Panc1 (cell line): ENCODE data around the gene ENTHD1. TPM values are rescaled to one million over a fixed set of nuclear protein-coding genes. Genes with fewer than 3 reads are reported as not detected.

Experiments used
- ATAC-seq: fragments of 200-7000 bp; cut with Tn5 transposase; 2 replicates; pipeline ENCODE4 v1.9.1; 2020; ENCODE audit warnings: mild to moderate bottlenecking, moderate library complexity
- BruUV-seq: library from RNA; stranded (reverse); fragments of 400-500 nt; replicated peaks from 2 replicates; lab custom pipeline; 2021; lab: Mats Ljungman, UMichigan
- CTCF ChIA-PET: fragments of 300-600 bp; sonication (Branson Sonifier 250); formaldehyde crosslinking; loops from one replicate; lab custom pipeline; 2022; ENCODE audit warnings: antibody characterized with exemption; lab: Charles Lee
- POLR2A ChIA-PET: fragments of 300-600 bp; sonication (Branson Sonifier 250); formaldehyde crosslinking; loops from one replicate; lab custom pipeline; 2022; ENCODE audit warnings: antibody characterized with exemption; lab: Charles Lee
- DNase-seq: peaks from one replicate; pipeline ENCODE4 v3.0.0-alpha.2; 2010; ENCODE audit warnings: low read depth, low spot score
- H3K27ac ChIP-seq: 2 replicates; pipeline ENCODE4 v1.5.1; 2011; ENCODE audit warnings: mild to moderate bottlenecking, low read length, inconsistent platforms
- H3K27me3 ChIP-seq: fragments of 200-500 bp; sonication (Bioruptor generic); 2 replicates; pipeline ENCODE4 v1.6.0; 2014; ENCODE audit warnings: low read length, inconsistent platforms; ENCODE audit not compliant: control insufficient read depth, insufficient read depth
- H3K36me3 ChIP-seq: fragments of 200-500 bp; sonication (Bioruptor generic); 2 replicates; pipeline ENCODE4 v1.5.1; 2014; ENCODE audit warnings: inconsistent platforms, mild to moderate bottlenecking, low read length, moderate library complexity; ENCODE audit not compliant: control insufficient read depth, insufficient read depth
- H3K4me1 ChIP-seq: 2 replicates; pipeline ENCODE4 v1.5.1; 2011; ENCODE audit warnings: inconsistent platforms, mild to moderate bottlenecking, low read length, moderate library complexity; ENCODE audit not compliant: control insufficient read depth, insufficient read depth
- H3K4me3 ChIP-seq, 2 experiments: 2 replicates each; pipeline ENCODE4 v1.5.1; 2011 to 2012; ENCODE audit warnings: low read depth in 2 of 2, low read length in 2 of 2, mild to moderate bottlenecking in 2 of 2, inconsistent platforms in 1 of 2, moderate library complexity in 1 of 2
- H3K9me3 ChIP-seq: fragments of 200-500 bp; sonication (Bioruptor generic); 2 replicates; pipeline ENCODE4 v1.5.1; 2014; ENCODE audit warnings: low read depth, mild to moderate bottlenecking, inconsistent platforms, low read length, moderate library complexity; ENCODE audit not compliant: control insufficient read depth, insufficient read depth
- POLR2AphosphoS5 ChIP-seq: IDR thresholded peaks from 2 replicates; pipeline ENCODE4 v1.6.1; 2012; ENCODE audit warnings: mild to moderate bottlenecking, low read depth, low read length, moderate library complexity
- SIN3A ChIP-seq: IDR thresholded peaks from 2 replicates; pipeline ENCODE4 v1.6.1; 2012; ENCODE audit warnings: low read depth, mild to moderate bottlenecking, low read length, moderate library complexity, borderline replicate concordance; ENCODE audit not compliant: insufficient read depth
- TCF7L2 ChIP-seq: IDR thresholded peaks from 2 replicates; pipeline ENCODE4 v1.6.1; 2011; ENCODE audit warnings: mild to moderate bottlenecking, low read depth, low read length, inconsistent platforms
- in situ Hi-C: cut with HindIII; loops from 2 replicates; pipeline ENCODE4 v1.10.0; 2016; ENCODE audit warnings: low sequenced_read_pairs, low pct_unique_long_range_greater_than_20kb
- intact Hi-C: fragments of 100-400 bp; cut with micrococcal nuclease; formaldehyde crosslinking; loops from one replicate; pipeline ENCODE4 v1.10.0; 2022; ENCODE audit not compliant: unreplicated experiment
- total RNA-seq: library from RNA; stranded (reverse); gene quantifications from one replicate; pipeline ENCODE4 v1.2.1, GENCODE V29; 2021; ENCODE audit not compliant: unreplicated experiment
- TF ChIP-seq, protein P1 (sequence below): fragments of 450-650 bp; IDR thresholded peaks from 2 replicates; pipeline ENCODE4 v1.5.1; 2017; ENCODE audit warnings: mild to moderate bottlenecking
- TF ChIP-seq, protein P2 (sequence below), 2 experiments: IDR thresholded peaks; 2 replicates each; pipeline ENCODE4 v1.6.1; 2011 to 2012; ENCODE audit warnings: low read depth in 2 of 2, control low read depth in 1 of 2, low read length in 1 of 2, mild to moderate bottlenecking in 1 of 2, moderate library complexity in 1 of 2; ENCODE audit not compliant: insufficient read depth in 1 of 2

The ENTHD1 gene
- total RNA-seq, 1 experiment from 2014 or later, result not detected

DNA sequence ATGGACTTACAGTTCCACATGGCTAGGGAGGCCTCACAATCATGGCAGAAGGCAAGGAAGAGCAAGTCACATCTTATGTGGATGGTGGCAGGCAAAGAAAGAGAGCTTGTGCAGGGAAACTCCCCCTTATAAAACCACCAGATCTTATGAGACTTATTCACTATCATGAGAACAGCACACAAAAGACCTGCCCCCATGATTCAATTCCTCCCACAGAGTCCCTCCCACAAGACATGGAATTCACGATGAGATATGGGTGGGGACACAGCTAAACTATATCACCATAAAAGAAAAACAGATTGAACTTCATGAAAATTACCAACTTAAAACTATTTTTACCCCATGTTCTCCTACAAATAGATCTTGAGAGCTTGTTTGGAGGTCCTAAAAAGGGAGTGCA is 19.6 kb downstream of the ENTHD1 start:
- DNase-seq (no peak), ATAC-seq (no peak)
- Histone ChIP-seq H3K27me3 (peaks cover 8% of the 10 kb centered on the region), H3K36me3 (no peaks in the 10 kb centered on the region), H3K4me3 (no peak overlapping the region), H3K27ac (no peak overlapping the region), H3K9me3 (no peaks in the 10 kb centered on the region), H3K4me1 (no peaks in the 10 kb centered on the region)
- no TSS peak for BruUV-seq
- in situ Hi-C loops, result no loop called here
- TF ChIP-seq POLR2AphosphoS5 (no peak), TCF7L2 (no peak), SIN3A (no peak)
- TF ChIP-seq, protein P1, sequence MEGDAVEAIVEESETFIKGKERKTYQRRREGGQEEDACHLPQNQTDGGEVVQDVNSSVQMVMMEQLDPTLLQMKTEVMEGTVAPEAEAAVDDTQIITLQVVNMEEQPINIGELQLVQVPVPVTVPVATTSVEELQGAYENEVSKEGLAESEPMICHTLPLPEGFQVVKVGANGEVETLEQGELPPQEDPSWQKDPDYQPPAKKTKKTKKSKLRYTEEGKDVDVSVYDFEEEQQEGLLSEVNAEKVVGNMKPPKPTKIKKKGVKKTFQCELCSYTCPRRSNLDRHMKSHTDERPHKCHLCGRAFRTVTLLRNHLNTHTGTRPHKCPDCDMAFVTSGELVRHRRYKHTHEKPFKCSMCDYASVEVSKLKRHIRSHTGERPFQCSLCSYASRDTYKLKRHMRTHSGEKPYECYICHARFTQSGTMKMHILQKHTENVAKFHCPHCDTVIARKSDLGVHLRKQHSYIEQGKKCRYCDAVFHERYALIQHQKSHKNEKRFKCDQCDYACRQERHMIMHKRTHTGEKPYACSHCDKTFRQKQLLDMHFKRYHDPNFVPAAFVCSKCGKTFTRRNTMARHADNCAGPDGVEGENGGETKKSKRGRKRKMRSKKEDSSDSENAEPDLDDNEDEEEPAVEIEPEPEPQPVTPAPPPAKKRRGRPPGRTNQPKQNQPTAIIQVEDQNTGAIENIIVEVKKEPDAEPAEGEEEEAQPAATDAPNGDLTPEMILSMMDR, result no peak
- TF ChIP-seq, protein P2, sequence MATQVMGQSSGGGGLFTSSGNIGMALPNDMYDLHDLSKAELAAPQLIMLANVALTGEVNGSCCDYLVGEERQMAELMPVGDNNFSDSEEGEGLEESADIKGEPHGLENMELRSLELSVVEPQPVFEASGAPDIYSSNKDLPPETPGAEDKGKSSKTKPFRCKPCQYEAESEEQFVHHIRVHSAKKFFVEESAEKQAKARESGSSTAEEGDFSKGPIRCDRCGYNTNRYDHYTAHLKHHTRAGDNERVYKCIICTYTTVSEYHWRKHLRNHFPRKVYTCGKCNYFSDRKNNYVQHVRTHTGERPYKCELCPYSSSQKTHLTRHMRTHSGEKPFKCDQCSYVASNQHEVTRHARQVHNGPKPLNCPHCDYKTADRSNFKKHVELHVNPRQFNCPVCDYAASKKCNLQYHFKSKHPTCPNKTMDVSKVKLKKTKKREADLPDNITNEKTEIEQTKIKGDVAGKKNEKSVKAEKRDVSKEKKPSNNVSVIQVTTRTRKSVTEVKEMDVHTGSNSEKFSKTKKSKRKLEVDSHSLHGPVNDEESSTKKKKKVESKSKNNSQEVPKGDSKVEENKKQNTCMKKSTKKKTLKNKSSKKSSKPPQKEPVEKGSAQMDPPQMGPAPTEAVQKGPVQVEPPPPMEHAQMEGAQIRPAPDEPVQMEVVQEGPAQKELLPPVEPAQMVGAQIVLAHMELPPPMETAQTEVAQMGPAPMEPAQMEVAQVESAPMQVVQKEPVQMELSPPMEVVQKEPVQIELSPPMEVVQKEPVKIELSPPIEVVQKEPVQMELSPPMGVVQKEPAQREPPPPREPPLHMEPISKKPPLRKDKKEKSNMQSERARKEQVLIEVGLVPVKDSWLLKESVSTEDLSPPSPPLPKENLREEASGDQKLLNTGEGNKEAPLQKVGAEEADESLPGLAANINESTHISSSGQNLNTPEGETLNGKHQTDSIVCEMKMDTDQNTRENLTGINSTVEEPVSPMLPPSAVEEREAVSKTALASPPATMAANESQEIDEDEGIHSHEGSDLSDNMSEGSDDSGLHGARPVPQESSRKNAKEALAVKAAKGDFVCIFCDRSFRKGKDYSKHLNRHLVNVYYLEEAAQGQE (IDR thresholded peaks at IDR 0.05; ENCODE audit: insufficient read depth in 1 of 2, low read depth in 2 of 2, low read length in 1 of 2), result no peak
- POLR2A ChIA-PET, result no interaction called here
- intact Hi-C loops, result no loop called here
- CTCF ChIA-PET, result interaction anchor here (0.6 kb wide), 1 partner anchor 333 kb away, joined by 7 read pairs; no protein-coding TSS in a partner anchor

DNA sequence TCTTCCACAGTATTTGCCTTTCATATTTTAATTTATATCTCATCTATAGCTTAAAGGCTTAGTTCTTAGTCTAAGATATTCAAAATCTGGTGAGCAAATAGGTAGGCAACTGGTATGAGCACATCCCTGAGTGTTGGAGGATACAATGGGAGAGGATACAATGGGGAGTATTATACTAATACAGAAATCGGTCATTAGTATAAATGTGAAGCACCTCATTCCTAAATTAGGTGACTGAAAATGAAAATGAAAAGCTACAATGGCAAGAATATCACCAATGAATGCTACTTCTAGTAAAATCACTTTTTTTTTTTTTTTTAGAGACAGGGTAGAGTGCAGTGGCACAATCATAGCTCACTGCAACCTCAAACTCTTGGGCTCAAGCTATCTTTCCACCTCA is 21.0 kb downstream of the ENTHD1 start:
- ATAC-seq (no peak), DNase-seq (no peak)
- no peak for TF ChIP-seq SIN3A
- TF ChIP-seq, protein P2 (IDR thresholded peaks at IDR 0.05; ENCODE audit: insufficient read depth in 1 of 2, low read depth in 2 of 2, low read length in 1 of 2), result no peak
- TF ChIP-seq, protein P1, result no peak
- no peak for TF ChIP-seq TCF7L2
- no peak for TF ChIP-seq POLR2AphosphoS5
- intact Hi-C loops (no loop called here), in situ Hi-C loops (no loop called here)
- H3K27me3 ChIP-seq, result peaks cover 8% of the 10 kb centered on the region
- H3K4me1 ChIP-seq, result no peaks in the 10 kb centered on the region
- POLR2A ChIA-PET, result interaction anchor here (0.7 kb wide), 1 partner anchor 97 kb away, joined by 10 read pairs; no protein-coding TSS in a partner anchor
- CTCF ChIA-PET, result no interaction called here
- H3K4me3 ChIP-seq, result no peak overlapping the region
- H3K36me3 ChIP-seq, result no peaks in the 10 kb centered on the region
- no peaks in the 10 kb centered on the region for H3K9me3 ChIP-seq
- BruUV-seq, result no TSS peak
- H3K27ac ChIP-seq, result no peak overlapping the region
